K562 (cell line): Measurements from ENCODE around the gene TTC9C. TPM values are rescaled to one million over a fixed set of nuclear protein-coding genes. Genes with fewer than 3 reads are reported as not detected.

Source experiments
- BCL6 ChIP-seq: fragments of 250-450 bp; sonication (Bioruptor Pico); IDR thresholded peaks from 2 replicates; pipeline ENCODE4 v1.4.0; 2020
- CEBPG ChIP-seq, 3 experiments: fragments of 200-800 bp in 1 of 3; sonication (Bioruptor generic) in 1 of 3; sonication (generic) in 1 of 3; formaldehyde crosslinking in 1 of 3; IDR thresholded peaks in 2 of 3; conservative IDR thresholded peaks in 1 of 3; 2 replicates each; pipeline versions ENCODE4 v1.6.1 to v1.8.0; 2016 to 2022; ENCODE audit warnings: missing compliant biosample characterization in 2 of 3, missing genetic modification characterization in 2 of 3, mild to moderate bottlenecking in 1 of 3, missing genetic modification reagents in 1 of 3
- CTCFL ChIP-seq: IDR thresholded peaks from 2 replicates; pipeline ENCODE4 v1.6.1; 2011; ENCODE audit warnings: borderline replicate concordance, low read depth, mild to moderate bottlenecking, moderate library complexity, low read length; ENCODE audit not compliant: insufficient read depth, poor library complexity, severe bottlenecking
- ELF2 ChIP-seq: fragments of 250-450 bp; sonication (Bioruptor Pico); IDR thresholded peaks from 2 replicates; pipeline ENCODE4 v1.5.0; 2021; ENCODE audit warnings: mild to moderate bottlenecking
- EP400 ChIP-seq: fragments of 450-650 bp; IDR thresholded peaks from 2 replicates; pipeline ENCODE4 v1.6.1; 2017; ENCODE audit warnings: antibody characterized with exemption, mild to moderate bottlenecking, moderate library complexity
- KDM5B ChIP-seq: fragments of 200-600 bp; sonication (generic); IDR thresholded peaks from 2 replicates; pipeline ENCODE4 v1.6.1; 2012; ENCODE audit warnings: low read depth, mild to moderate bottlenecking, moderate library complexity, low read length, control low read depth, inconsistent platforms; ENCODE audit not compliant: insufficient replicate concordance
- KHSRP ChIP-seq: fragments of 450-650 bp; IDR thresholded peaks from 2 replicates; pipeline ENCODE4 v1.6.1; 2017
- KLF10 ChIP-seq: fragments of 250-450 bp; sonication (Bioruptor Pico); IDR thresholded peaks from 2 replicates; pipeline ENCODE4 v1.6.1; 2021; ENCODE audit warnings: matching md5 sums
- MCM2 ChIP-seq: fragments of 450-650 bp; IDR thresholded peaks from 2 replicates; pipeline ENCODE4 v1.6.1; 2017; ENCODE audit warnings: low read depth, mild to moderate bottlenecking
- NELFE ChIP-seq: IDR thresholded peaks from 2 replicates; pipeline ENCODE4 v1.6.1; 2011; ENCODE audit warnings: mild to moderate bottlenecking; ENCODE audit not compliant: insufficient read depth, insufficient read length
- NONO ChIP-seq, 2 experiments: fragments of 200-400 bp in 1 of 2; fragments of 450-650 bp in 1 of 2; formaldehyde crosslinking in 1 of 2; IDR thresholded peaks; 2 replicates each; pipeline ENCODE4 v1.6.1; 2017; ENCODE audit warnings: low read depth in 2 of 2, mild to moderate bottlenecking in 2 of 2, moderate library complexity in 2 of 2, low read length in 1 of 2
- RNF2 ChIP-seq: sonication (generic); IDR thresholded peaks from 2 replicates; pipeline ENCODE4 v1.6.1; 2016
- SAP30 ChIP-seq: fragments of 200-600 bp; sonication (generic); IDR thresholded peaks from 2 replicates; pipeline ENCODE4 v1.6.1; 2012; ENCODE audit warnings: borderline replicate concordance, low read depth, mild to moderate bottlenecking, moderate library complexity, low read length, control low read depth, inconsistent platforms; ENCODE audit not compliant: insufficient read depth, poor library complexity, severe bottlenecking
- SMARCC2 ChIP-seq: fragments of 450-650 bp; IDR thresholded peaks from 2 replicates; pipeline ENCODE4 v1.6.1; 2017; ENCODE audit warnings: antibody characterized with exemption, moderate library complexity, mild to moderate bottlenecking, low read depth
- SMC3 ChIP-seq: conservative IDR thresholded peaks from 2 replicates; pipeline ENCODE4 v1.6.1; 2011; ENCODE audit warnings: low read depth, low read length, improper control_type of control experiment; ENCODE audit not compliant: insufficient read depth
- TEAD2 ChIP-seq: fragments of 450-650 bp; IDR thresholded peaks from 2 replicates; pipeline ENCODE4 v1.6.1; 2016; ENCODE audit warnings: missing genetic modification characterization, control low read depth, missing compliant biosample characterization
- TRIM24 ChIP-seq, 2 experiments: fragments of 450-650 bp; IDR thresholded peaks; 2 replicates each; pipeline ENCODE4 v1.6.1; 2016
- XRCC5 ChIP-seq: fragments of 200-400 bp; formaldehyde crosslinking; IDR thresholded peaks from 2 replicates; pipeline ENCODE4 v1.6.1; 2017; ENCODE audit warnings: low read depth, mild to moderate bottlenecking, low read length
- ZNF384 ChIP-seq: IDR thresholded peaks from 2 replicates; pipeline ENCODE4 v1.6.1; 2012; ENCODE audit warnings: low read depth, low read length, improper control_type of control experiment
- ZNF57 ChIP-seq: fragments of 450-650 bp; formaldehyde crosslinking; IDR thresholded peaks from 2 replicates; pipeline ENCODE4 v1.4.0; 2020; ENCODE audit warnings: mild to moderate bottlenecking, moderate library complexity
- polyA plus RNA-seq, 8 experiments: library from polyadenylated mRNA; depleted of rRNA in 4 of 8; stranded (reverse) in 5 of 8; unstranded in 3 of 8; fragments of >200 nt; fragmentation: Nextera tagmentation in 2 of 8; fragmentation: Illumina TruSeq in 1 of 8; extraction: Ambion mirVana in 2 of 8; extraction: Trizol in 1 of 8; gene quantifications; 2 replicates each; pipeline versions ENCODE4 v1.2.1 to v1.2.3, GENCODE V29; 2011 to 2014; ENCODE audit warnings: inconsistent platforms in 1 of 8, missing spikeins in 1 of 8
- total RNA-seq, 7 experiments: library from RNA; depleted of rRNA in 6 of 7; stranded (reverse); fragments of >200 nt in 6 of 7; fragmentation: Illumina TruSeq in 2 of 7; extraction: Trizol in 2 of 7; gene quantifications; 2 replicates each; pipeline versions ENCODE4 v1.2.1 to v1.2.3, GENCODE V29; 2011 to 2021; ENCODE audit warnings: low replicate concordance in 1 of 7

TTC9C gene
- total and polyA plus RNA-seq, 9 of the 15 experiments (the other 6 are each of a cell fraction or from before 2014, with no cell fraction given) = 32.8 to 59.0 (median 37.1) TPM

GRCh38 chr11:62705880-62706849 is 22.1 kb upstream of the TTC9C start (continued):
- TF ChIP-seq XRCC5 (no peak), SMARCC2 (no peak), ELF2 (CRISPR knock-in tag) (peak; percentile 37; the same call in 1 of the 2 replicates), SAP30 (peak; percentile 69), KHSRP (no peak), ZNF57 (CRISPR knock-in tag) (no peak), TEAD2 (tag) (no peak), CEBPG (CRISPR knock-in tag; IDR thresholded peaks at IDR 0.05) (peak; percentile 57), CEBPG (tag; conservative IDR thresholded peaks at IDR 0.05 in 1 of 2, IDR thresholded peaks at IDR 0.05 in 1 of 2) (no peak), MCM2 (no peak), KLF10 (CRISPR knock-in tag) (peak; percentile 84), ZNF384 (no peak), SMC3 (no peak), NONO (IDR thresholded peaks at IDR 0.05; ENCODE audit: low read depth in 2 of 2, low read length in 1 of 2) (no peak), BCL6 (CRISPR knock-in tag) (no peak), NELFE (no peak), TRIM24 (IDR thresholded peaks at IDR 0.05) (no peak), KDM5B (no peak), CTCFL (no peak), RNF2 (no peak), EP400 (no peak; the same call in 1 of the 2 replicates)
